ENCODE measurements around the gene PRCP. TPM values are rescaled to one million over a fixed set of nuclear protein-coding genes. Genes with fewer than 3 reads are reported as not detected.
"Not testable (repeated sequence)": the region's sequence is repeated elsewhere in the genome, so short reads cannot be mapped to it uniquely, and the experiment has no call there.

PRCP gene
- total RNA-seq, 1 donor from 2014 or later = 445 TPM

DNA sequence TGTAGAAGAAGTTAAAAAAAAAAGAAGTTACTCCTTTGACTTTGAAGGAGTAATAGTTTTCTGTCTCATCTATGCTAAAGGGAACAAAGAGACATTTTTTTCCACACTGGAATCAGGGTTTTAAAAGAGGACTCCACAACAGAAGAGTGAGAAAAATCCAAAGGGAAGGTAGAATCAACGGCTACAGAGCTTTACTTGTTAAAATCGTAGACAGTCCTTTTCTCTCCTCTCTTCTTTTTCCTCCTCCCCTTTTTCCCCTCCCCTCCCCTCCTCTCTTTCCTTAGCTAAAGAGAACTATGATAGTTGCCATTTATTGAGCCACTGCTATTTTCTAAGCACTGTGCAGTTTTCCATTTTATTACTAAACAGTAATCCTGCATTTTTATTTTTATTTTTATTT, 30.5 kb upstream of the PRCP start:
- Mint-ChIP-seq H3K36me3 (ENCODE audit: low read depth, unreplicated experiment) (peaks cover 4% of the 10 kb centered on the region), H3K4me1 (ENCODE audit: unreplicated experiment) (no peaks in the 10 kb centered on the region), H3K9me3 (ENCODE audit: unreplicated experiment) (no peaks in the 10 kb centered on the region), H3K4me3 (ENCODE audit: unreplicated experiment) (no peak overlapping the region), H3K27ac (ENCODE audit: unreplicated experiment) (no peak overlapping the region), H3K27me3 (ENCODE audit: unreplicated experiment) (no peaks in the 10 kb centered on the region)
- DNase-seq (ENCODE audit: low spot score) = no peak
- TF ChIP-seq CTCF (IDR thresholded peaks at IDR 0.05; ENCODE audit: unreplicated experiment) = no peak

- Mint-ChIP-seq H3K27me3 (ENCODE audit: unreplicated experiment) (no peaks in the 10 kb centered on the region), H3K4me1 (ENCODE audit: unreplicated experiment) (no peaks in the 10 kb centered on the region), H3K9me3 (ENCODE audit: unreplicated experiment) (no peaks in the 10 kb centered on the region)
Measured at GRCh38 chr11:82930229-82930628, 30.0 kb upstream of the PRCP start.

DNA sequence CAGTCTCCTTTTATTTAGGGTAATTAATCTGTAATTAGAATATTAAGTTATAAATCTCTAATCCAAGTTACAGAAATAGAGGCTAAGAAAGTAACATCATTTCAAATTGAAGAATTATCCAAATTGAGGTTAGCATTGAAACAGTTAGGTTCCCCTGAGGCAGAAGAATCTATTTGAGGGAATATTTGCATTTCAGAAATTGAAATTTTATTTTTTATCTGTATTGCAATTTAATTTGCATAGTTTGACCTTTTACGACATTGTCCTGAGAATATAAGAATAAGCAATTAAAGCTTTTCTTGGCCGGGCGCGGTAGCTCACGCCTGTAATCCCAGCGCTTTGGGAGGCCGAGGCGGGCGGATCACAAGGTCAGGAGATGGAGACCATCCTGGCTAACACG, 28.9 kb upstream of the PRCP start:
- Mint-ChIP-seq H3K27me3 (ENCODE audit: unreplicated experiment) (no peaks in the 10 kb centered on the region), H3K4me1 (ENCODE audit: unreplicated experiment) (peaks cover 5% of the 10 kb centered on the region), H3K4me3 (ENCODE audit: unreplicated experiment) (no peak overlapping the region), H3K27ac (ENCODE audit: unreplicated experiment) (no peak overlapping the region), H3K9me3 (ENCODE audit: unreplicated experiment) (no peaks in the 10 kb centered on the region), H3K36me3 (ENCODE audit: low read depth, unreplicated experiment) (no peaks in the 10 kb centered on the region)
- no peak for DNase-seq (ENCODE audit: low spot score)
- TF ChIP-seq CTCF (IDR thresholded peaks at IDR 0.05; ENCODE audit: unreplicated experiment) = no peak

More at GRCh38 chr11:82930229-82930628, 30.0 kb upstream of the PRCP start:
- Mint-ChIP-seq H3K4me3 (ENCODE audit: unreplicated experiment) (no peak overlapping the region), H3K36me3 (ENCODE audit: low read depth, unreplicated experiment) (peaks cover 2% of the 10 kb centered on the region), H3K27ac (ENCODE audit: unreplicated experiment) (no peak overlapping the region)
- DNase-seq (ENCODE audit: low spot score) = no peak
- TF ChIP-seq CTCF (IDR thresholded peaks at IDR 0.05; ENCODE audit: unreplicated experiment) = no peak

GRCh38 chr11:82927264-82927880, 27.1 kb upstream of the PRCP start:
- Mint-ChIP-seq H3K27ac (ENCODE audit: unreplicated experiment) (no peak overlapping the region), H3K9me3 (ENCODE audit: unreplicated experiment) (no peaks in the 10 kb centered on the region), H3K27me3 (ENCODE audit: unreplicated experiment) (peaks cover 2% of the 10 kb centered on the region), H3K4me3 (ENCODE audit: unreplicated experiment) (no peak overlapping the region), H3K36me3 (ENCODE audit: low read depth, unreplicated experiment) (no peaks in the 10 kb centered on the region), H3K4me1 (ENCODE audit: unreplicated experiment) (peaks cover 19% of the 10 kb centered on the region)
- TF ChIP-seq CTCF (IDR thresholded peaks at IDR 0.05; ENCODE audit: unreplicated experiment) = peak; percentile 95
- DNase-seq (ENCODE audit: low spot score) = no peak

DNA sequence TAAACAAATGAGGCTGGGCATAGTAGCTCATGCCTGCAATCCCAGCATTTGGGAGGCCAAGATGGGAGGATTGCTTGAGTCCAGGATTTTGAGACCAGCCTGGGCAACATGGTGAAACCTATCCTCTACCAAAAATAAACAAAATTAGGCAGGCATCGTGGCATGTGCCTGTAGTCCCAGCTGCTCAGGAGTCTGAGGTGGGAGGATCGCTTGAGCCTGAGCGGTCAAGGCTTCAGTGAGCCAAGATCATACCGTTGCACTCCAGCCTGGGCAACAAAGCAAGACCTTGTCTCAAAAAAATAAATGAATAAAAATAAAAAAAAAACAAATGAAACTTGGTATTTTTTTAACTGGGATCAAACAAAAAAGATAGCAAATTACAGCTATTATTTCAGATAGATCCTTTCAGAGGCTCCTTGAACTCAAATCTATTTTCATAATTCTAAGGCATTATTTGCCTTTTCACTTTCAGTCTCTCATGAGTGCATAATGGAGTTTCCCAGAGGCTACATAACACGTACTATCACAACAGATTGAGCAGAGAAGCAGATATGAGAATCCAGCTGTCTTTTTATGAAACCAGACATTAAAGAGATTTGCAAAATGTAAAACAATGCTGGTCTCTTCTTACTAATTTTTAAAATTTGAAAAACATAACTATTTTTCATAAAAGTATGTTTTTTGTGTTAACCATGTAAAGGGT, 24.4 kb upstream of the PRCP start:
- Mint-ChIP-seq H3K4me3 (ENCODE audit: unreplicated experiment) (no peak overlapping the region), H3K27me3 (ENCODE audit: unreplicated experiment) (peaks cover 2% of the 10 kb centered on the region), H3K27ac (ENCODE audit: unreplicated experiment) (no peak overlapping the region), H3K4me1 (ENCODE audit: unreplicated experiment) (peaks cover 42% of the 10 kb centered on the region), H3K36me3 (ENCODE audit: low read depth, unreplicated experiment) (peaks cover 9% of the 10 kb centered on the region), H3K9me3 (ENCODE audit: unreplicated experiment) (no peaks in the 10 kb centered on the region)
- TF ChIP-seq CTCF (IDR thresholded peaks at IDR 0.05; ENCODE audit: unreplicated experiment) = no peak
- DNase-seq (ENCODE audit: low spot score) = no peak

GRCh38 chr11:82922396-82923173, 22.4 kb upstream of the PRCP start:
- Mint-ChIP-seq H3K36me3 (ENCODE audit: low read depth, unreplicated experiment) (peaks cover 28% of the 10 kb centered on the region), H3K4me1 (ENCODE audit: unreplicated experiment) (peaks cover 42% of the 10 kb centered on the region), H3K27ac (ENCODE audit: unreplicated experiment) (peak overlapping the region; percentile 95), H3K4me3 (ENCODE audit: unreplicated experiment) (peak overlapping the region; percentile 9)
- not testable (repeated sequence) for H3K27me3 Mint-ChIP-seq (ENCODE audit: unreplicated experiment); H3K9me3 Mint-ChIP-seq (ENCODE audit: unreplicated experiment)
- DNase-seq (ENCODE audit: low spot score) = peak; percentile 15

DNA sequence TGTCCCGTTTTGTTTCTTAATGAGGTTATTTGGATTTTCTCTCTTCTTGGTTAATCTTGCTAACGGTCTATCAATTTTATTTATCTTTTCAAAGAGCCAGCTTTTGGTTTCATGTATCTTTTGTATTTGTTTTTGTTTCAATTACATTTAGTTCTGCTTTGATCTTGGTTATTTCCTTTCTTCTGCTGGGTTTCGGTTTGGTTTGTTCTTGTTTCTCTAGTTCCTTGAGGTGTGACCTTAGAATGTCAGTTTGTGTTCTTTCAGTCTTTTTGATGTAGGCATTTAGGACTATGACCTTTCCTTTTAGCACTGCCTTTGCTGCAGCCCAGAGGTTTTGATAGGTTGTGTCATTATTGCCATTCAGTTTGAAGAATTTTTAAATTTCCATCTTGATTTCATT, 20.0 kb upstream of the PRCP start:
- not testable (repeated sequence) for H3K27ac Mint-ChIP-seq (ENCODE audit: unreplicated experiment); H3K27me3 Mint-ChIP-seq (ENCODE audit: unreplicated experiment); DNase-seq (ENCODE audit: low spot score); H3K9me3 Mint-ChIP-seq (ENCODE audit: unreplicated experiment)
- peak overlapping the region; percentile 8 for H3K4me3 Mint-ChIP-seq (ENCODE audit: unreplicated experiment)
- peaks cover 30% of the 10 kb centered on the region for H3K36me3 Mint-ChIP-seq (ENCODE audit: low read depth, unreplicated experiment)
- H3K4me1 Mint-ChIP-seq (ENCODE audit: unreplicated experiment) = peaks cover 42% of the 10 kb centered on the region
